Stimulated activated CD8-positive, alpha-beta memory T cell treated with anti-CD3 and anti-CD28 coated beads, Interleukin-7, amount 100 ng/mL, for 4 hours (primary cell): ENCODE measurements around the gene SELENOO.

Experiments
- DNase-seq, 2 donors: peaks; one replicate each; pipeline ENCODE4 v3.0.0-alpha.2; 2020; ENCODE audit warnings: low read depth in 2 of 2

Gene SELENOO

GRCh38 chr22:50217543-50218152 lies 16.8 kb downstream of the SELENOO start:
- DNase-seq = no peak

- no peak for DNase-seq
These were observed 17.6 kb downstream of the SELENOO start for GRCh38 chr22:50218153-50218995.

GRCh38 chr22:50218996-50219727 lies 18.4 kb downstream of the SELENOO start:
- no peak for DNase-seq

- DNase-seq = no peak
These were observed 19.2 kb downstream of the SELENOO start for GRCh38 chr22:50219800-50220602.

GRCh38 chr22:50220603-50221409 lies 20.0 kb downstream of the SELENOO start:
- no peak for DNase-seq

GRCh38 chr22:50221410-50222300 lies 20.8 kb downstream of the SELENOO start:
- DNase-seq = no peak

GRCh38 chr22:50222508-50222907 lies 21.7 kb downstream of the SELENOO start:
- no peak for DNase-seq

GRCh38 chr22:50224071-50224470 lies 23.3 kb downstream of the SELENOO start:
- DNase-seq = no peak

GRCh38 chr22:50225200-50225969 lies 24.6 kb downstream of the SELENOO start:
- no peak for DNase-seq

GRCh38 chr22:50226063-50226874 lies 25.5 kb downstream of the SELENOO start:
- no peak for DNase-seq

- DNase-seq = no peak
These were observed 26.0 kb downstream of the SELENOO start for GRCh38 chr22:50226875-50227165.

GRCh38 chr22:50227579-50228215 lies 26.9 kb downstream of the SELENOO start:
- DNase-seq = no peak

GRCh38 chr22:50228366-50228765 lies 27.6 kb downstream of the SELENOO start:
- no peak for DNase-seq

- DNase-seq = no peak
These were observed 28.6 kb downstream of the SELENOO start for GRCh38 chr22:50229370-50229769.

GRCh38 chr22:50232481-50233151 lies 31.8 kb downstream of the SELENOO start:
- no peak for DNase-seq

GRCh38 chr22:50233223-50233622 lies 32.4 kb downstream of the SELENOO start:
- DNase-seq = no peak

GRCh38 chr22:50236731-50237409 lies 36.1 kb downstream of the SELENOO start:
- DNase-seq = no peak
